ENCODE data around the gene CT45A7.
"Not testable (repeated sequence)": the region's sequence is repeated elsewhere in the genome, so short reads cannot be mapped to it uniquely, and the experiment has no call there.

The CT45A7 gene, protein sequence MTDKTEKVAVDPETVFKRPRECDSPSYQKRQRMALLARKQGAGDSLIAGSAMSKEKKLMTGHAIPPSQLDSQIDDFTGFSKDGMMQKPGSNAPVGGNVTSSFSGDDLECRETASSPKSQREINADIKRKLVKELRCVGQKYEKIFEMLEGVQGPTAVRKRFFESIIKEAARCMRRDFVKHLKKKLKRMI

DNA sequence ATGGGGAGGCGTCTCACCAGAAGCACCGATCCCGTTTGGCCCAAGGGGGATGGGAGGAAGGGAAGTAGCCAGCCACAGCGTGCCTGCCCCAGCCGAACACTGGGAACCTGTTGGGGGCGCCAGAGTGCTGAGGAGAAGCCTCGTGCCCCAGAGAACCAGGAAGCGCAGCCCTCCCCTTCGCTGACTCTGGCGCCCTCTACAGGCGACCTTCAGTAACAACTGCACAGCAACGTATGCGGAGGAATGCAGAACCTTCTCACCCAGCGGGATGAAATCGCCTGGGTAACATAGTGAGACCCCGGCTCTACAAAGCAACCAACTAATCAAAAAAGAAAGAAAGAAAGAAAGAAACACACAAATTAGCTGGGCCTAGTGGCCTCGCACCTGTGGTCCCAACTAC lies at the start of gene CT45A7:
Gene CT45A7, minus strand, starts transcription at position 101 of the 400 bp plus-strand sequence. CDS start 3,747 bp downstream, outside the sequence.
- not testable (repeated sequence) for DNase-seq (ENCODE audit: low spot score)

DNA sequence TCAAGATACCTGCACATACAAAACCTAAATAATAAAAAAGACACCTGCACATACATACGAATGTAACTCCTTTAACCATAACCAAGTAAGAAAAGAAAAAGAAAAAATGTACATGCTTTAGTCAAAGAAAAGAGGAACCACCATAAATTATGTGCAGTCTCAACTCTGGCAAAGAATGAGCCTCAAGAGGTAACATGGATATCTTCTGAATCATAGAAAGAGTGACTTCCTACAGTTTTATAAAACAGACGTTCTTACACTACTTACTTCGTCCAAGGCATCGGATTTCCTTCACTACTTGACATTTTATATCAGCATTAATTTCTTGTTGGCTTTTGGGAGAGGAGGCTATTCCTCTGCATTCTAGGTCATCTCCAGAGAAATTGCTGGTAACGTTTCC lies 45.7 kb upstream of the CT45A7 start:
- not testable (repeated sequence) for DNase-seq (ENCODE audit: low spot score)

DNA sequence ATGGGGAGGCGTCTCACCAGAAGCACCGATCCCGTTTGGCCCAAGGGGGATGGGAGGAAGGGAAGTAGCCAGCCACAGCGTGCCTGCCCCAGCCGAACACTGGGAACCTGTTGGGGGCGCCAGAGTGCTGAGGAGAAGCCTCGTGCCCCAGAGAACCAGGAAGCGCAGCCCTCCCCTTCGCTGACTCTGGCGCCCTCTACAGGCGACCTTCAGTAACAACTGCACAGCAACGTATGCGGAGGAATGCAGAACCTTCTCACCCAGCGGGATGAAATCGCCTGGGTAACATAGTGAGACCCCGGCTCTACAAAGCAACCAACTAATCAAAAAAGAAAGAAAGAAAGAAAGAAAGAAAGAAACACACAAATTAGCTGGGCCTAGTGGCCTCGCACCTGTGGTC lies 34.6 kb upstream of the CT45A7 start, which contains the start of gene CT45A9:
Gene CT45A9, minus strand, starts transcription at position 101 of the 400 bp plus-strand sequence. CDS start 3,751 bp downstream, outside the sequence.
- not testable (repeated sequence) for DNase-seq (ENCODE audit: low spot score)

DNA sequence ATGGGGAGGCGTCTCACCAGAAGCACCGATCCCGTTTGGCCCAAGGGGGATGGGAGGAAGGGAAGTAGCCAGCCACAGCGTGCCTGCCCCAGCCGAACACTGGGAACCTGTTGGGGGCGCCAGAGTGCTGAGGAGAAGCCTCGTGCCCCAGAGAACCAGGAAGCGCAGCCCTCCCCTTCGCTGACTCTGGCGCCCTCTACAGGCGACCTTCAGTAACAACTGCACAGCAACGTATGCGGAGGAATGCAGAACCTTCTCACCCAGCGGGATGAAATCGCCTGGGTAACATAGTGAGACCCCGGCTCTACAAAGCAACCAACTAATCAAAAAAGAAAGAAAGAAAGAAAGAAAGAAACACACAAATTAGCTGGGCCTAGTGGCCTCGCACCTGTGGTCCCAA lies 17.4 kb upstream of the CT45A7 start, which contains the start of gene CT45A8:
Gene CT45A8, minus strand, starts transcription at position 101 of the 400 bp plus-strand sequence. CDS start 3,755 bp downstream, outside the sequence.
- not testable (repeated sequence) for DNase-seq (ENCODE audit: low spot score)

DNA sequence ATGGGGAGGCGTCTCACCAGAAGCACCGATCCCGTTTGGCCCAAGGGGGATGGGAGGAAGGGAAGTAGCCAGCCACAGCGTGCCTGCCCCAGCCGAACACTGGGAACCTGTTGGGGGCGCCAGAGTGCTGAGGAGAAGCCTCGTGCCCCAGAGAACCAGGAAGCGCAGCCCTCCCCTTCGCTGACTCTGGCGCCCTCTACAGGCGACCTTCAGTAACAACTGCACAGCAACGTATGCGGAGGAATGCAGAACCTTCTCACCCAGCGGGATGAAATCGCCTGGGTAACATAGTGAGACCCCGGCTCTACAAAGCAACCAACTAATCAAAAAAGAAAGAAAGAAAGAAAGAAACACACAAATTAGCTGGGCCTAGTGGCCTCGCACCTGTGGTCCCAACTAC lies 17.2 kb downstream of the CT45A7 start, which contains the start of gene CT45A2:
Gene CT45A2, minus strand, starts transcription at position 101 of the 400 bp plus-strand sequence. CDS start 3,747 bp downstream, outside the sequence.
- not testable (repeated sequence) for DNase-seq (ENCODE audit: low spot score)

DNA sequence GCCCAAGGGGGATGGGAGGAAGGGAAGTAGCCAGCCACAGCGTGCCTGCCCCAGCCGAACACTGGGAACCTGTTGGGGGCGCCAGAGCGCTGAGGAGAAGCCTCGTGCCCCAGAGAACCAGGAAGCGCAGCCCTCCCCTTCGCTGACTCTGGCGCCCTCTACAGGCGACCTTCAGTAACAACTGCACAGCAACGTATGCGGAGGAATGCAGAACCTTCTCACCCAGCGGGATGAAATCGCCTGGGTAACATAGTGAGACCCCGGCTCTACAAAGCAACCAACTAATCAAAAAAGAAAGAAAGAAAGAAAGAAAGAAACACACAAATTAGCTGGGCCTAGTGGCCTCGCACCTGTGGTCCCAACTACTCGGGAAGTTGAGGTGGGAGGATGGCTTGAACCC lies 34.4 kb downstream of the CT45A7 start, which contains the start of gene CT45A6:
Gene CT45A6, minus strand, starts transcription at position 101 of the 400 bp plus-strand sequence. CDS start 3,794 bp downstream, outside the sequence.
- DNase-seq (ENCODE audit: low spot score): not testable (repeated sequence)

DNA sequence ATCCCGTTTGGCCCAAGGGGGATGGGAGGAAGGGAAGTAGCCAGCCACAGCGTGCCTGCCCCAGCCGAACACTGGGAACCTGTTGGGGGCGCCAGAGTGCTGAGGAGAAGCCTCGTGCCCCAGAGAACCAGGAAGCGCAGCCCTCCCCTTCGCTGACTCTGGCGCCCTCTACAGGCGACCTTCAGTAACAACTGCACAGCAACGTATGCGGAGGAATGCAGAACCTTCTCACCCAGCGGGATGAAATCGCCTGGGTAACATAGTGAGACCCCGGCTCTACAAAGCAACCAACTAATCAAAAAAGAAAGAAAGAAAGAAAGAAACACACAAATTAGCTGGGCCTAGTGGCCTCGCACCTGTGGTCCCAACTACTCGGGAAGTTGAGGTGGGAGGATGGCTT lies 51.7 kb downstream of the CT45A7 start, which contains the start of gene CT45A5:
Gene CT45A5, minus strand, starts transcription at position 101 of the 400 bp plus-strand sequence. CDS start 3,774 bp downstream, outside the sequence.
- not testable (repeated sequence) for DNase-seq (ENCODE audit: low spot score)

Data from AG08396 (cell line).